Neural cell (in vitro differentiated cells): Measurements from ENCODE around the gene SULT4A1. TPM values are rescaled to one million over a fixed set of nuclear protein-coding genes. Genes with fewer than 3 reads are reported as not detected.

Experiments used
- H2AFZ ChIP-seq: fragments of 200-600, 300-800 bp; sonication (generic), shearing (Covaris generic); 2 replicates; pipeline ENCODE4 v1.6.0; 2014; ENCODE audit warnings: low read depth, mild to moderate bottlenecking, antibody characterized with exemption, low read length, moderate library complexity
- H3F3A ChIP-seq: fragments of 200-600 bp; shearing (Covaris generic); 2 replicates; pipeline ENCODE4 v1.6.1; 2016; ENCODE audit warnings: mild to moderate bottlenecking, moderate library complexity, mixed read lengths, antibody characterized with exemption, low read length; ENCODE audit not compliant: insufficient read depth, poor library complexity, severe bottlenecking
- H3K27ac ChIP-seq: fragments of 200-600, 300-800 bp; sonication (generic), shearing (Covaris generic); 2 replicates; pipeline ENCODE4 v1.5.1; 2014; ENCODE audit warnings: mild to moderate bottlenecking, low read length, moderate library complexity
- H3K27me3 ChIP-seq: fragments of 300-800, 200-600 bp; sonication (generic), shearing (Covaris generic); 2 replicates; pipeline ENCODE4 v1.6.0; 2014; ENCODE audit warnings: mild to moderate bottlenecking, low read depth, low read length, moderate library complexity; ENCODE audit not compliant: insufficient read depth
- H3K36me3 ChIP-seq: fragments of 300-800, 200-600 bp; sonication (generic), shearing (Covaris generic); 2 replicates; pipeline ENCODE4 v1.5.1; 2014; ENCODE audit warnings: mild to moderate bottlenecking, antibody characterized with exemption, low read length, moderate library complexity; ENCODE audit not compliant: insufficient read depth
- H3K4me2 ChIP-seq: fragments of 300-800, 200-600 bp; sonication (generic), shearing (Covaris generic); 2 replicates; pipeline ENCODE4 v1.6.0; 2014; ENCODE audit warnings: mild to moderate bottlenecking, low read length
- H3K4me3 ChIP-seq: fragments of 300-800, 200-600 bp; sonication (generic), shearing (Covaris generic); 2 replicates; pipeline ENCODE4 v1.5.1; 2014; ENCODE audit warnings: mild to moderate bottlenecking, low read length, moderate library complexity
- H3K79me2 ChIP-seq: fragments of 200-600 bp; shearing (Covaris generic); replicated peaks from 2 replicates; pipeline ENCODE4 v1.6.0; 2014; ENCODE audit warnings: mild to moderate bottlenecking, low read length, moderate library complexity; ENCODE audit not compliant: insufficient read depth
- H3K9ac ChIP-seq: fragments of 300-800, 200-600 bp; sonication (generic), shearing (Covaris generic); 2 replicates; pipeline ENCODE4 v1.6.1; 2016; ENCODE audit warnings: mild to moderate bottlenecking, low read length, mixed read lengths
- H3K9me2 ChIP-seq: fragments of 200-600 bp; shearing (Covaris generic); 2 replicates; pipeline ENCODE4 v1.6.1; 2016; ENCODE audit warnings: mild to moderate bottlenecking, low read length, mixed read lengths; ENCODE audit not compliant: insufficient read depth
- H3K9me3 ChIP-seq: fragments of 200-600, 300-800 bp; sonication (generic), shearing (Covaris generic); 2 replicates; pipeline ENCODE4 v1.6.1; 2016; ENCODE audit warnings: mild to moderate bottlenecking, mixed run types, low read length, moderate library complexity, mixed read lengths
- H4K20me1 ChIP-seq: fragments of 200-600 bp; shearing (Covaris generic); 2 replicates; pipeline ENCODE4 v1.6.1; 2016; ENCODE audit warnings: mild to moderate bottlenecking, mixed run types; ENCODE audit not compliant: insufficient read depth
- CTCF ChIP-seq: fragments of 450-650 bp; IDR thresholded peaks from 2 replicates; pipeline ENCODE4 v1.5.1; 2014; ENCODE audit warnings: antibody characterized with exemption, mild to moderate bottlenecking, moderate library complexity; ENCODE audit not compliant: poor library complexity, severe bottlenecking
- EP300 ChIP-seq: fragments of 450-650 bp; conservative IDR thresholded peaks from 2 replicates; pipeline ENCODE4 v1.6.1; 2014; ENCODE audit warnings: antibody characterized with exemption, mild to moderate bottlenecking, moderate library complexity; ENCODE audit not compliant: poor library complexity, severe bottlenecking
- EZH2 ChIP-seq: fragments of 200-600, 300-800 bp; shearing (Covaris generic), sonication (generic); IDR thresholded peaks from 2 replicates; pipeline ENCODE4 v1.6.1; 2014; ENCODE audit warnings: antibody characterized with exemption, low read length, borderline replicate concordance, mild to moderate bottlenecking; ENCODE audit not compliant: insufficient read depth, poor library complexity, severe bottlenecking
- MXI1 ChIP-seq: fragments of 450-650 bp; conservative IDR thresholded peaks from 2 replicates; pipeline ENCODE4 v1.6.1; 2014; ENCODE audit warnings: antibody characterized with exemption, mild to moderate bottlenecking; ENCODE audit not compliant: poor library complexity, severe bottlenecking
- POLR2AphosphoS5 ChIP-seq: IDR thresholded peaks from 2 replicates; pipeline ENCODE4 v1.6.1; 2012
- RAD21 ChIP-seq: fragments of 450-650 bp; conservative IDR thresholded peaks from 2 replicates; pipeline ENCODE4 v1.6.1; 2014; ENCODE audit warnings: antibody characterized with exemption, mild to moderate bottlenecking, moderate library complexity
- REST ChIP-seq: IDR thresholded peaks from 2 replicates; pipeline ENCODE4 v1.6.1; 2012; ENCODE audit warnings: borderline replicate concordance
- SMC3 ChIP-seq: fragments of 450-650 bp; conservative IDR thresholded peaks from 2 replicates; pipeline ENCODE4 v1.6.1; 2014; ENCODE audit warnings: antibody characterized with exemption, mild to moderate bottlenecking, moderate library complexity; ENCODE audit not compliant: poor library complexity
- TAF1 ChIP-seq: IDR thresholded peaks from 2 replicates; pipeline ENCODE4 v1.6.1; 2012; ENCODE audit warnings: low read depth
- polyA plus RNA-seq: library from polyadenylated mRNA; depleted of rRNA; stranded (reverse); fragments of >200 nt; gene quantifications from 2 replicates; pipeline ENCODE4 v1.2.3, GENCODE V29; 2014

Gene SULT4A1
- polyA plus RNA-seq, 1 donor from 2014 or later, result 182 TPM

- no peak overlapping the region for H3K9ac ChIP-seq
- no peak overlapping the region for H3K27ac ChIP-seq
- H3K79me2 ChIP-seq, result peaks cover 5% of the 10 kb centered on the region
- H2AFZ ChIP-seq, result no peak overlapping the region
- TF ChIP-seq CTCF (no peak), RAD21 (no peak), TAF1 (no peak), EZH2 (no peak), POLR2AphosphoS5 (no peak), REST (no peak), MXI1 (no peak), SMC3 (no peak), EP300 (no peak)
- no peaks in the 10 kb centered on the region for H4K20me1 ChIP-seq
- H3K4me3 ChIP-seq, result no peak overlapping the region
- no peaks in the 10 kb centered on the region for H3K27me3 ChIP-seq
- no peaks in the 10 kb centered on the region for H3K36me3 ChIP-seq
- H3K4me2 ChIP-seq, result no peak overlapping the region
- no peaks in the 10 kb centered on the region for H3K9me2 ChIP-seq
- no peaks in the 10 kb centered on the region for H3K9me3 ChIP-seq
- no peaks in the 10 kb centered on the region for H3F3A ChIP-seq
Measured at GRCh38 chr22:43853328-43853931, 8.9 kb downstream of the SULT4A1 start.

GRCh38 chr22:43852573-43853327 is 9.6 kb downstream of the SULT4A1 start:
- Histone ChIP-seq H3K27ac (no peak overlapping the region), H3K9me3 (no peaks in the 10 kb centered on the region), H3K79me2 (peaks cover 5% of the 10 kb centered on the region), H3K9ac (no peak overlapping the region), H4K20me1 (no peaks in the 10 kb centered on the region), H3K27me3 (no peaks in the 10 kb centered on the region), H3F3A (no peaks in the 10 kb centered on the region), H2AFZ (no peak overlapping the region), H3K36me3 (no peaks in the 10 kb centered on the region), H3K4me2 (no peak overlapping the region), H3K4me3 (no peak overlapping the region), H3K9me2 (no peaks in the 10 kb centered on the region)
- TF ChIP-seq CTCF (no peak), TAF1 (no peak), REST (no peak), POLR2AphosphoS5 (no peak), EZH2 (no peak), MXI1 (no peak)
